Liver (tissue), 9 donors: Measurements from ENCODE around the gene SLA2. TPM values are rescaled to one million over a fixed set of nuclear protein-coding genes. Genes with fewer than 3 reads are reported as not detected.

Experiments
- DNase-seq: peaks from one replicate; pipeline ENCODE4 v3.0.0-alpha.2; 2017; ENCODE audit warnings: low spot score
- H3K27ac ChIP-seq, 2 donors: one replicate each; pipeline ENCODE4 v1.7.0; 2013; ENCODE audit warnings: inconsistent platforms in 2 of 2, low read length in 2 of 2, control low read depth in 1 of 2, low read depth in 1 of 2, mild to moderate bottlenecking in 1 of 2
- H3K27me3 ChIP-seq, 4 donors: one replicate each; pipeline versions ENCODE4 v1.6.1 to v1.7.0; 2013; ENCODE audit warnings: low read length in 3 of 4, inconsistent platforms in 1 of 4, mild to moderate bottlenecking in 1 of 4, moderate library complexity in 1 of 4; ENCODE audit not compliant: control insufficient read depth in 4 of 4, insufficient read depth in 4 of 4
- H3K36me3 ChIP-seq, 4 donors: one replicate each; pipeline versions ENCODE4 v1.6.1 to v1.7.0; 2013; ENCODE audit warnings: low read length in 3 of 4, mild to moderate bottlenecking in 3 of 4, low read depth in 1 of 4, moderate library complexity in 1 of 4; ENCODE audit not compliant: control insufficient read depth in 4 of 4, insufficient read depth in 3 of 4
- H3K4me1 ChIP-seq, 4 donors: one replicate each; pipeline versions ENCODE4 v1.6.1 to v1.7.0; 2013; ENCODE audit warnings: low read length in 3 of 4, mild to moderate bottlenecking in 3 of 4, moderate library complexity in 1 of 4; ENCODE audit not compliant: control insufficient read depth in 4 of 4, insufficient read depth in 4 of 4
- H3K4me3 ChIP-seq, 3 donors: one replicate each; pipeline versions ENCODE4 v1.6.1 to v1.7.0; 2013; ENCODE audit warnings: low read length in 3 of 3, control low read depth in 1 of 3, low read depth in 1 of 3, mild to moderate bottlenecking in 1 of 3
- H3K9ac ChIP-seq, 2 donors: one replicate each; pipeline ENCODE4 v1.7.0; 2013; ENCODE audit warnings: low read length in 2 of 2, mild to moderate bottlenecking in 2 of 2, moderate library complexity in 2 of 2, control low read depth in 1 of 2, low read depth in 1 of 2
- H3K9me3 ChIP-seq, 4 donors: one replicate each; pipeline versions ENCODE4 v1.6.1 to v1.7.0; 2013; ENCODE audit warnings: low read length in 3 of 4; ENCODE audit not compliant: control insufficient read depth in 4 of 4
- ATF3 ChIP-seq: IDR thresholded peaks from 2 replicates; pipeline ENCODE4 v1.6.1; 2016; ENCODE audit warnings: antibody characterized with exemption
- EGR1 ChIP-seq, 2 donors: IDR thresholded peaks; 2 replicates each; pipeline ENCODE4 v1.6.1; 2016 to 2018; ENCODE audit warnings: antibody characterized with exemption in 2 of 2, low read depth in 2 of 2
- FOXA1 ChIP-seq: IDR thresholded peaks from 2 replicates; pipeline ENCODE4 v1.6.1; 2016; ENCODE audit warnings: antibody characterized with exemption
- GABPA ChIP-seq, 2 donors: IDR thresholded peaks in 1 of 2; conservative IDR thresholded peaks in 1 of 2; 2 replicates each; pipeline ENCODE4 v1.6.1; 2016; ENCODE audit warnings: antibody characterized with exemption in 2 of 2, mild to moderate bottlenecking in 1 of 2, moderate library complexity in 1 of 2
- HNF4A ChIP-seq, 2 donors: conservative IDR thresholded peaks; 2 replicates each; pipeline ENCODE4 v1.6.1; 2016; ENCODE audit warnings: antibody characterized with exemption in 2 of 2, mild to moderate bottlenecking in 2 of 2
- HNF4G ChIP-seq: IDR thresholded peaks from 2 replicates; pipeline ENCODE4 v1.6.1; 2016; ENCODE audit warnings: antibody characterized with exemption
- JUND ChIP-seq, 2 donors: IDR thresholded peaks; 2 replicates each; pipeline ENCODE4 v1.6.1; 2016; ENCODE audit warnings: antibody characterized with exemption in 2 of 2
- NR2F2 ChIP-seq: IDR thresholded peaks from 2 replicates; pipeline ENCODE4 v1.6.1; 2016; ENCODE audit warnings: antibody characterized with exemption
- RAD21 ChIP-seq, 2 donors: IDR thresholded peaks; 2 replicates each; pipeline ENCODE4 v1.6.1; 2016; ENCODE audit warnings: antibody characterized with exemption in 2 of 2, mild to moderate bottlenecking in 2 of 2
- RXRA ChIP-seq, 2 donors: IDR thresholded peaks; 2 replicates each; pipeline ENCODE4 v1.6.1; 2017 to 2018; ENCODE audit warnings: antibody characterized with exemption in 2 of 2, mild to moderate bottlenecking in 1 of 2
- SP1 ChIP-seq: IDR thresholded peaks from 2 replicates; pipeline ENCODE4 v1.6.1; 2018; ENCODE audit warnings: antibody characterized with exemption, mild to moderate bottlenecking
- TAF1 ChIP-seq: conservative IDR thresholded peaks from 2 replicates; pipeline ENCODE4 v1.6.1; 2016; ENCODE audit warnings: antibody characterized with exemption, mild to moderate bottlenecking
- YY1 ChIP-seq: IDR thresholded peaks from 2 replicates; pipeline ENCODE4 v1.6.1; 2016; ENCODE audit warnings: antibody characterized with exemption, mild to moderate bottlenecking
- ZBTB33 ChIP-seq: IDR thresholded peaks from 2 replicates; pipeline ENCODE4 v1.6.1; 2016; ENCODE audit warnings: antibody characterized with exemption
- WGBS: extraction: QIAGEN DNeasy Blood & Tissue Kit; methylation state at CpG from one replicate; pipeline ENCODE4 v1.1.7; 2013; 5-methylcytosine and 5-hydroxymethylcytosine counted together
- polyA plus RNA-seq, 2 donors: library from polyadenylated mRNA; stranded (reverse) in 1 of 2; unstranded in 1 of 2; fragments of 200-250 nt in 1 of 2; fragments of >200 nt in 1 of 2; fragmentation: Nextera tagmentation in 1 of 2; extraction: Ambion mirVana in 1 of 2; gene quantifications; one replicate each; pipeline versions ENCODE4 v1.2.1 to v1.2.3, GENCODE V29; 2013 to 2015
- total RNA-seq, 2 donors: library from RNA; depleted of rRNA; stranded (reverse); fragments of >200 nt; gene quantifications; one replicate each; pipeline ENCODE4 v1.2.3, GENCODE V29; 2014
- TF ChIP-seq, protein P1 (sequence below): IDR thresholded peaks from 2 replicates; pipeline ENCODE4 v1.6.1; 2016; ENCODE audit warnings: antibody characterized with exemption, mild to moderate bottlenecking
- TF ChIP-seq, protein P2 (sequence below): IDR thresholded peaks from 2 replicates; pipeline ENCODE4 v1.6.1; 2016; ENCODE audit warnings: antibody characterized with exemption
- donor health status: healthy.
- donor health status: healthy.
- donor health status: healthy.
- donor health status: healthy.
- donor health status: healthy.

Gene SLA2
- total and polyA plus RNA-seq, 4 donors: 0.18 to 1.6 (median 0.41) TPM

- H3K9me3 ChIP-seq: no peaks in the 10 kb centered on the region
- H3K9ac ChIP-seq: no peak overlapping the region
- TF ChIP-seq NR2F2 (no peak), ZBTB33 (no peak), SP1 (no peak), RAD21 (IDR thresholded peaks at IDR 0.05) (no peak), EGR1 (IDR thresholded peaks at IDR 0.05; ENCODE audit: low read depth in 2 of 2) (no peak), ATF3 (no peak), GABPA (IDR thresholded peaks at IDR 0.05 in 1 of 2, conservative IDR thresholded peaks at IDR 0.05 in 1 of 2) (no peak), TAF1 (no peak), FOXA1 (no peak), HNF4G (no peak)
- TF ChIP-seq, protein P1, sequence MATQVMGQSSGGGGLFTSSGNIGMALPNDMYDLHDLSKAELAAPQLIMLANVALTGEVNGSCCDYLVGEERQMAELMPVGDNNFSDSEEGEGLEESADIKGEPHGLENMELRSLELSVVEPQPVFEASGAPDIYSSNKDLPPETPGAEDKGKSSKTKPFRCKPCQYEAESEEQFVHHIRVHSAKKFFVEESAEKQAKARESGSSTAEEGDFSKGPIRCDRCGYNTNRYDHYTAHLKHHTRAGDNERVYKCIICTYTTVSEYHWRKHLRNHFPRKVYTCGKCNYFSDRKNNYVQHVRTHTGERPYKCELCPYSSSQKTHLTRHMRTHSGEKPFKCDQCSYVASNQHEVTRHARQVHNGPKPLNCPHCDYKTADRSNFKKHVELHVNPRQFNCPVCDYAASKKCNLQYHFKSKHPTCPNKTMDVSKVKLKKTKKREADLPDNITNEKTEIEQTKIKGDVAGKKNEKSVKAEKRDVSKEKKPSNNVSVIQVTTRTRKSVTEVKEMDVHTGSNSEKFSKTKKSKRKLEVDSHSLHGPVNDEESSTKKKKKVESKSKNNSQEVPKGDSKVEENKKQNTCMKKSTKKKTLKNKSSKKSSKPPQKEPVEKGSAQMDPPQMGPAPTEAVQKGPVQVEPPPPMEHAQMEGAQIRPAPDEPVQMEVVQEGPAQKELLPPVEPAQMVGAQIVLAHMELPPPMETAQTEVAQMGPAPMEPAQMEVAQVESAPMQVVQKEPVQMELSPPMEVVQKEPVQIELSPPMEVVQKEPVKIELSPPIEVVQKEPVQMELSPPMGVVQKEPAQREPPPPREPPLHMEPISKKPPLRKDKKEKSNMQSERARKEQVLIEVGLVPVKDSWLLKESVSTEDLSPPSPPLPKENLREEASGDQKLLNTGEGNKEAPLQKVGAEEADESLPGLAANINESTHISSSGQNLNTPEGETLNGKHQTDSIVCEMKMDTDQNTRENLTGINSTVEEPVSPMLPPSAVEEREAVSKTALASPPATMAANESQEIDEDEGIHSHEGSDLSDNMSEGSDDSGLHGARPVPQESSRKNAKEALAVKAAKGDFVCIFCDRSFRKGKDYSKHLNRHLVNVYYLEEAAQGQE: no peak
- TF ChIP-seq, protein P2, sequence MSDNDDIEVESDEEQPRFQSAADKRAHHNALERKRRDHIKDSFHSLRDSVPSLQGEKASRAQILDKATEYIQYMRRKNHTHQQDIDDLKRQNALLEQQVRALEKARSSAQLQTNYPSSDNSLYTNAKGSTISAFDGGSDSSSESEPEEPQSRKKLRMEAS: no peak
- no peaks in the 10 kb centered on the region for H3K4me1 ChIP-seq
- no peak overlapping the region for H3K4me3 ChIP-seq
- H3K27ac ChIP-seq: no peak overlapping the region
- DNase-seq: no peak
- 94% methylated on average over 1 of the region's 1 CpG for WGBS
- H3K27me3 ChIP-seq: no peaks in the 10 kb centered on the region
- peaks cover 2 to 23% (median 14%) of the 10 kb centered on the region in 4 donors for H3K36me3 ChIP-seq
Measured at GRCh38 chr20:36682311-36682710, 36.3 kb upstream of the SLA2 start.

GRCh38 chr20:36677422-36677771 is 31.4 kb upstream of the SLA2 start:
- Histone ChIP-seq H3K9me3 (no peaks in the 10 kb centered on the region), H3K36me3 (peaks cover 2 to 11% (median 6%) of the 10 kb centered on the region in 4 donors), H3K9ac (no peak overlapping the region), H3K27ac (no peak overlapping the region), H3K4me1 (no peaks in the 10 kb centered on the region), H3K27me3 (no peaks in the 10 kb centered on the region), H3K4me3 (no peak overlapping the region)
- 97% methylated on average over 8 of the region's 8 CpGs for WGBS
- TF ChIP-seq HNF4G: no peak
- no peak for TF ChIP-seq RXRA (IDR thresholded peaks at IDR 0.05)
- no peak for TF ChIP-seq JUND (IDR thresholded peaks at IDR 0.05)
- TF ChIP-seq HNF4A (conservative IDR thresholded peaks at IDR 0.05): no peak
- TF ChIP-seq TAF1: no peak
- TF ChIP-seq GABPA (IDR thresholded peaks at IDR 0.05 in 1 of 2, conservative IDR thresholded peaks at IDR 0.05 in 1 of 2): no peak
- TF ChIP-seq YY1: no peak
- no peak for TF ChIP-seq NR2F2
- TF ChIP-seq EGR1 (IDR thresholded peaks at IDR 0.05; ENCODE audit: low read depth in 2 of 2): no peak
- TF ChIP-seq, protein P2: no peak
- DNase-seq: no peak
